PFSK-1 (cell line): ENCODE data around the gene DDX10.

Source experiments
- FOXP2 ChIP-seq: optimal IDR thresholded peaks from 2 replicates; pipeline ENCODE3; 2011; ENCODE audit warnings: borderline replicate concordance, control low read depth, inconsistent platforms; ENCODE audit not compliant: insufficient read depth; ENCODE audit errors: extremely low read length, extremely low read depth
- POLR2AphosphoS5 ChIP-seq: IDR thresholded peaks from 2 replicates; pipeline ENCODE4 v1.6.1; 2012; ENCODE audit warnings: low read depth, mild to moderate bottlenecking, control low read depth, low read length, moderate library complexity
- REST ChIP-seq, 2 experiments: IDR thresholded peaks; 2 replicates each; pipeline versions ENCODE4 v1.6.1 to v1.8.0; 2011 to 2012; ENCODE audit warnings: low read depth in 2 of 2, low read length in 2 of 2, control low read depth in 1 of 2, inconsistent platforms in 1 of 2, mild to moderate bottlenecking in 1 of 2, moderate library complexity in 1 of 2; ENCODE audit not compliant: insufficient read depth in 1 of 2
- SIN3A ChIP-seq: IDR thresholded peaks from 2 replicates; pipeline ENCODE4 v1.6.1; 2012; ENCODE audit warnings: mild to moderate bottlenecking, low read length, moderate library complexity, borderline replicate concordance; ENCODE audit not compliant: insufficient read depth
- TAF1 ChIP-seq: IDR thresholded peaks from 2 replicates; pipeline ENCODE4 v1.6.1; 2012; ENCODE audit warnings: low read length, control low read depth, borderline replicate concordance; ENCODE audit not compliant: insufficient read depth

DNA sequence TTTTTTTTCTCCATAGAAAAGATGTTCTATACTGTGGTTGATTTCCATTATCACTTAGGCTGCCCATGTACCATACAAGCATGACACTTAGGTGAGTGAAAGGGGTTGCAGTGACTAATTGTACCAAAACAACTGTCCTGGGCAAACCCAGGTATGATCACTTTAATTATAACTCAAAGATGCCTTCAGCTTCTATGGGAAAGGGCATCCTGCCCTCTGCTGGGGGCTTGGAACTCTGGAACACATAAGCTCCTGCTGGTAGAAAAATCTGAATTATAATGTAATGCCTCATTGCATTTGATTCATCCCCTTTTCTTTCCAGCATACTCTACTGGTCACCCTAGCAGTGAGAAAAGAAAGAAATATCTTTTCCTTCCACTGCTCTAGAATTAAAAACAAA lies 206.3 kb downstream of the DDX10 start:
- TF ChIP-seq POLR2AphosphoS5 (no peak), FOXP2 (no peak), TAF1 (no peak), REST (IDR thresholded peaks at IDR 0.05; ENCODE audit: insufficient read depth in 1 of 2, low read depth in 2 of 2, low read length in 2 of 2) (no peak), SIN3A (no peak)
